Activated CD4-positive, alpha-beta T cell treated with anti-CD3 and anti-CD28 coated beads for 1 hour (primary cell): Measurements from ENCODE around the gene CD46.

Experiments
- DNase-seq: peaks from one replicate; pipeline ENCODE4 v3.0.0-alpha.2; 2020

Gene CD46

DNA sequence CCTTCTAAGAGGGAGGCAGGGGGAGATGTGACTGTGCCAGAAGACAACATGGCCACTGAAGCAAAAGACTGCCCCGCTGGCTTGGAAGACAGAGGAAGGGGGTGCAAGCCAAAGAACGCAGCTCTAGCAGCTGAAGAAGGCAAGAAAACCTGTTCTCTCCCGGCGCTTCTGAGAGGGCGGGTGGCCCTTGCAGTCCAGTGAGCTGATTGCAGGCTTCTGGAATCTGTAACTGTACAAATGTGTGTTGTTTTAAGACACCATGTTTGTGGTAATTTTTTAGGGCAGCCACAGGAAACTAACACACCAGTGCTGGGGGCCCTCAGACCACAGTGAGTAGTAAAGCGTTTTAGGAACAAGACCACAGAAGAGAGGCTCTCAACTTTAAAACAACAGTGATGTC lies 47.0 kb downstream of the CD46 start:
- DNase-seq: no peak

DNA sequence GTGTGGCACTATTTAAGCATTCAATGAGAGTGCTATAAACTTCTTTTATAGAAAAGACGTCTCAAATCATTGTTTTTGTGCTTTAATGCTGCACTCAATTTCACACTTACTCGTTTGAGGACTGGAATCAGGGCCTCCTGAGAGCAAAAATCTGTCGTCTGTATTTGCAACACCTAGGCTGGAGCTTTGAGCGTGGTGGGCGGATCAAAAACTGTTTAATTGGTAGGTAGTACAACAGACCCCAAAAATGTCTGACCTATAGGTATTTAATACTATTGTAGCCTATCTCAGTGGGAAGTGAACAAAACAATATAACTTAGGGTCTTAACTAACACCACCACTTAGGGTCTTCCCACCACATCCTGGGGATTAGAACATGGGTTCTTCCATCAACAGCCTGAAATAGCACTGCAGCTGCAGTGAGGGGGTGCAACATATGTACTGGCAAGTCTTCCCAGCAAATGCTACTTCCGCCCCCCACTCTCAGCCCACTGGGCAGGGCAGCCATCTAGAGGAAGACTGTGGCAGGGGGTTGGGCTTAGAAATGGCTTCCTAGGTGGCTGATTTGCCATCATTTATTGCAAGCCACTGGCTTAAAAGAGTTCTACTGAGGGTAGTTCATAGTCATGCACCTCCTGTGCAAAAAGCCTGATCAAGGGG lies 48.3 kb downstream of the CD46 start:
- no peak for DNase-seq

DNA sequence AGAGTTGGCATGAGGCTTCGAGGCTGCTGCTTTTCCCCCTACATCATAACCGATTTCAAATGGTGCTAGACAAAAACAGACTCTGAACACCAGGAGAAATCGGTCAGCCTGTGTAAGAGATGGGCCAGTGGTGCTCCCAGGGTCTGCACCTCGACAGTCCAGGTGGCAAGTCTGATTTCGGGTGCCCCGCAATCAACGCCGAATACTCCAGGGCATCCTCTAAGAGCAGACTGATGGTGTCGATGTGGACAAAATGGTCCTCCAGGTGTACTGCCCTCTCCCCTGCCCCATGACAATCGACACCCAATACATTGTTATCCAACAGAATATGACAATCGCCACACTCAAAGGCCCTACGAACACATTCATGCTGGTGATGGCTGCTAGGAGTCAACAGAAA lies 50.0 kb downstream of the CD46 start:
- no peak for DNase-seq

DNA sequence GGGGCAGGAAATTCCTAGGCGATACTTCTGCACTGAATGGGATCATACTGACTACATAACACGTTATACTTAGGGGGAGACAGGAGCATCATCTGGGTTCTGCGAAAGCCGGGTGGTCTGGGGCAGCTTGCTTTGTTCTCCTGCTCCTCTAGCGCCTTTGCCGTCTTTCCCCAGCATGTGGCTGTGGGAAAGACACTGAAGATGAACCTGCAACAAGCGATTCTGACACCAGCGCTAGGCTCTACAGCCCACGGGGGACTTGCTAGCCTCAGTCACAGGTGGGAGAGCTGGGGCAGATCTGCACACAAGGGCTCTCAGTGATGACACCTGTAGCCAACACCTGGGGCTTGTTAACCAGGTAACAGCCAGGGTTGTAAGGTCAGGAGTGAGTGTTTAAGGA lies 51.8 kb downstream of the CD46 start:
- DNase-seq: no peak

DNA sequence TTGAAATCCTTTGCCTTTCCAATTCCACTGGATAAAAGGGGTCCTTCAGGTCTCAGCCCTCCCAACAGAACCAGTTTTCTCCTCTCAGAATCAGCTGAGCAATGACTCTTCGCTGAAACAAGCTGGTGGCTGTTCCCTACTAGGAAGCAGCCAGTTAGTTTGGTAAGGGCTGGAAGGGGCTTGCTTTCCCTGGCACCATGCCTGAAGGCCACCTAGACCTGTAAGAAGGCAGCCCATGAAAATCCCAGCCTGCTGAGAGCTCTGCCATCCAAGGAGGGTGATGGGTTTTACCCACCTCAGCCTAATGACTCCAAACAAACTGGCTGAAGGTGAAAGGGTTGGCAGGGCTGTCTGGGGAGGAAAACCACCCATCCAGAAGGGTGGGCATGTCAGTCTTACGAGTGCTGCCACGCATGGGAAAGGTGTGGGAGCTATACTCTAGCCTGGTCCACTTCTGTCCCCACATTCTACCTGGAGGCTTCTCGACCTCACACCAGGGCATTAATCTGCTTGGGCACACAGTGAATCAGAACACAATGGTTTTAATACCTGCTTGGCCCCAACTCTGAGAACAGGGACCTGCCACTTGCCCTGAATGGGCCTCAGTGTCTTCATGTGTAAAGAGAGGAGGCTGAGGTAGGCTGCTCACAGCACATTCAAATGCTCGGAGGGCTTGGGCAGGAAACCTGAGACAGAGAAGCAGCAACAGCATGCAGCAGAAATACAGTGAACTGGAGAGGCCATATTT lies 53.0 kb downstream of the CD46 start:
- no peak for DNase-seq

DNA sequence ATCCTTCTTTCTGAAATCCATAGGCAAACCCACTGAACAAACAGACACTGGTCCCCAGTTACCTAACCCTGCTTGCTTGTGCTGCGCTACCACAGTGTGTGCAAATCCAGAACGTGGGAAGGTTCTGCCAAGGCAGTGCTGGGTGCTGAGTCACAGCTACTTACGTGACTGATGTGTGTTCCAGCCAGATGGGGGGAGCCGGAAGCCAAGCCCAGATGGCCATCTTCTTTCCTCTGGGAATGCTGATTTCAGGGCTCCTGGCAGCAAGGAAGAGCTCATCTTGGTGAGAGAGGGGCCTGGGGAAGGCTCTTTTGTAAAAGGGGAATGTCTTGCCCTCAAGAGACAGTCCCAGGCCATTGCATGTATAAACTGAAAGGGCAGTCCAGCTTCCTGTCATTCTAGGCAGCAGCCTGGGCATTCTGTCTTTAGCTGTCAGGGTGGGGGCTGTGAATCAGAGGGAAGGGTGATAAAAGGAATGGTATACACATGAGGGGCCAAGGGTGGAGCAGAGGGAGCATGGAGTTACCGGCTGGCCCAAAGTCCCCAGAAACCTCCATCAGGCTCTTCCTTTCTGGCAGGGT lies 54.1 kb downstream of the CD46 start:
- DNase-seq: no peak

DNA sequence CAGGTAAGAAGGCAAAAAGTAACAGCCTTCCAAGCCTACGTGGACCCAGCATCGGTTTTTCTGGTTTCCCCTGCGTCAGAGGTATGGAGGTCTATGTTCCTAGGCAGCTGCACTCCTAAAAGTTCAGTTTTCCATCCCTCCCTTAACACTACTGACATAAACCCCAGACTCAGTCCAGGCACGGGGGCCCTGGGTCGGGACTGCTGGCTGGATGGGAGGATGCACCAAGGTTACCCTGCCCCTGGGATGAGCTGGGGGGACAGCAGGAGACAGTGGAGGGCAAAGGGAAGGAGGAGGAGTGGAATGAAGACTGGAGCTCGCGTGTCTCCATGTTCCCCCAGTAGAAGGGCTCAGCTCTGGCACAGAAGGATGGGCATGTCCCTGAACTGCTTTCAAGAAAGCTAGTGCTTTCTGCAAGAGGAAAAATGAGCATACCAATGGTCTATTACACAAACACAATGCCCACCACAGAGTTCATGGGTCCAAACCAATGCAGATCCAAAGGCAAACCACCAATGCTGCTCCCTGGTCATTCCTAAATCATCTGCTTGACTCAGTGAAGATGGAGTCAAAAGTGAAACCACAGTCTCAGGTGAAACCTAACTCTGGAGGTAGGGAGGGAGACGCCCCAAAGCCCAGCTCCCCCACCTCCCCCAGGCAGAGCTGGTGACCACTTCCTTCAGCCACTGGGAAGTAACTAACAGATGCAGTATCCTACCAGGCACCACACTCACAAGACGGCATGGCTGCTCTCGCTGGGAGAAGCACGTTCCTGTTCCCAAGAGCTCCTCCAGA lies 54.9 kb downstream of the CD46 start:
- no peak for DNase-seq

DNA sequence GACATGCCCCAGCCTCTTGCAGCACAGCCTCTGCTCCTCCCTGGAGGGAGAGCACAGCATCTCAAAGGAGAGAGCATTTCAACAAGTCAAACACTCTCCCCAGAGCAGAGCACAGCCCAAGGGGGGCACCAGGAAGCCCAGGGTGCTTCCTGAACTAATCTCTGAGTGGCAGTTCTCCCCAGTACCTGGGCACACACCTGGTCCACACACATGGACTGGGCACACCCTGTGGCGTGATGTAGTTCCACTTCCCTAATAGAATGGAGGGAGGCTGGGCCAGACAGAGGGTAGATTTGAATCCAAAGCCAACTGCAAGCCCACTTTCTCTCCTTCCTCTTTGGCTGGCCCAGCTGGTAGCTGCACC lies 55.5 kb downstream of the CD46 start:
- no peak for DNase-seq

DNA sequence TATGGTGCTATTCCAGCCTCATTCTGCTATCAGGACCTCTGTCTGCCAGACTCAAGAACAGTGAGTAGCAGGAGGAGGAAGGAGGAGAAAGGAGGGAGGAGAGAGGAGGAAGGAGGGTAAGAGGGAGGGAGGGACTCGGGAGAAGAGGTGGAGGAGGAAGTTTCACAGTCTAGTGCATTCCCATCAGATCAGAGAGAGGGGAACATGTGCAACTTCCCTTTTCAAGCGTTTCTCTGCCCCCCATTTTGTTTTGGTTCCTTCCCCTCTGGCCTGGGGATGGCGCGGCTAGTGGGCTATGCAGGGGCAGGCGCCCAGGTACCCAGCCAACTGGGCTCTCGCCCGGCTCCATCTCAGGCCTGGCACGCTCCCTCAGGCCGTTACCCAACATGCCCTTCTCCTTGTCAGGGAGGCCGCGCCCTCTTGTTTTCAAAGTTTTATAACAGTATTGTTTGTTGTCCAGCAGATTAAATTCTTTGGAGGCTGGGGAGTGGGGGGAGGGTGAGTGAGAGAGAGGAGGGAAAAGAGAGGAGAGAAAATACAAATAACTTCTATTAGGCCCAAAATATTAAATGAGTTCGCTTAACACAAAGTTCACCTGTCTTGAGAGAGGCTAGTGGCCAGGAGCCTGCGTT lies 56.0 kb downstream of the CD46 start:
- no peak for DNase-seq

DNA sequence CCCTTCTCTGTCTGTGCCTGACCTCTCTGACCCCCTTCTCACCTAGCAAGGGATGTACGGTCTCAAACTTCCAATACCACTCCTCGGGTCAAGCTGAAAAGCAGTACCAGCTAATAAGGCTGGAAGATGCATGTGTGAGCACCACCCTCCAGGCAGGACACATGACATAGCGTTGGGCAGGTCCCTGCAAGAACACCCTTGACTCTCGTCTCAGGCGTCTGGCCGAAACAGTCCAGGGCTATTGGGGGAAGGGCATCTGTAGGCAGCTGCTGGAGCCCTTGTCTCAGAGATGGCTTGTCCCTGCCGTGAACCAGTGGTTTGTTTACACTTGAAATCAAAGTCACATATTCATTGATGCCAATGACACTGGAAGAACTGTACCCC lies 56.5 kb downstream of the CD46 start:
- no peak for DNase-seq

DNA sequence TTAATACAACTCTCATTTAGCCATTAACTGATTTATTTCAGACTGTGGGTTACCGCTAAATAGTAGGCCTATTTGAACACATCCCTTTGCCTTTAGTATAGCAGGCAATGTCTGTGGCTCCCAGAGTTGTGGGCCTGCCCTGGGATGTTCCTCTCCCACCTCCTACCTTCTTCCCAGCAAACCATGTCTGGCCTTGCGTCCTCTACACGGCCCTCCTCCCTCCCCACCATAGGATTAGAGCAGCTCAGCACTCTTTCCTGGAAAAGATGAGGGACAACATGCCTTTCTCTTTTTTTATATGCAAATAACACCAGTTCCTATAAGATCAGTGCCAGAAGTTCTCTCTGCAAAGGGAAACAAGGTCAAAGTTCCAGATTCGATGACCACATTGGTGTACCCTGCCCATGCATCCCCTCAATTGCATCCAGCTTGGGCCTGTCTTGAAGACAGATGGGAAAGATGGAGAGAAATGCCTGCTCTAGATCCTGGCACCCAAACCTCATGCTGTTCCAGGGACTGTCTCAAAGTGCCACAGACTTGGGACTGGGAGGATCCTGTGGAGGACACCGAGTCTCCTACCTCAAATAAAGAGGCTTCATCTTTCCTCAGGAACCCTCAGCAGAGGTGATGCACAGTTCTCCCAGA lies 57.2 kb downstream of the CD46 start:
- DNase-seq: no peak

DNA sequence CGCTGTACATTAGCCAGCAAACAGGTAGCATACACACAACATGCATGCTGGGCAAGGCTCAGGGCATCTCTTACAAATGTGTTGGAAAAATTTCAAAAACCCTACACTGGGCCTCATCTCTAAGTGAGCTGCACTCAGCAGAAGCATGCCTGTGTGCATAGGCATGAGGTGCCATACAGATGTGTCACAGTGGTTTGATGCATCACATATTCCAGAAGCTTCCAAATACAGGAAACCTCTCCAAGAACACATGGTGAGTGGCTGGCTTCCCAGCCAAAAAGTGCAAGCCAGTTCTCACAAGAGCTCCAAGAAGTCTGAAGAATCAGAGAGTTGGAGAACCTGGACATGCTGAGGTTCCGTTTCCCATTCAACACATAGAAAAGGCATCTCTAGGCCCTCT lies 58.3 kb downstream of the CD46 start:
- no peak for DNase-seq

DNA sequence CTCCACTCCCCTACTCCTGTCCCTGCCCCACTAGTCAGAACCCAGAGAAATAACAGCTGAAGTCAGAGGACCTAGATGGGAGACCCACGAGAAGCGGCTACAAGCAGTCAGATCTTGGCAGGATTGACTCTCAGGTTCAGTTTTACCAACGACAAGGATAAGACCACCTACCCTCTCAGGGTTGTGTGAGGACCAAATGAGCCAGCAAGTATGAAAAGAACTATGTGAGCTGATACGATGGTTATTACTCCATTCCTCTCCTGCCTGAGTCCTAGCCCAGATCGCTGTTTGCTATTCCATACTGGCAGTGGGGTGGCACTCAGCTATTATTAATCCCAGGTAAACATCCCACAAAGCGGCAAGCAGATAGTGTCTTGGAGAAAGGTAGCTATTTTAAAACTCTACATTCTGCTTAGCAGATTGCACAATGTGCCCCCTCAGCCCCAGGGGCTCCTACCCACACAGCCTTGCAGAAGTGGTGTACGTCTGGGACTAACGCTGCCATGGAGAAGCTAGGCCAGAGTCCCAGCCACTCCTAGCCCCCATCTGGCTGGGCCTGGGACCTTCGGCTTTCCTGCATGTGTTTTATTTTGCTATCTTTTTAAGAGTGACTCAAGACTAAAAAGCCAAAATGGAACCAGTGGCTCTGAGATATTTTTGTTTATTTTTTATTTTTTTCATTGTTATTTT lies 58.9 kb downstream of the CD46 start:
- no peak for DNase-seq

DNA sequence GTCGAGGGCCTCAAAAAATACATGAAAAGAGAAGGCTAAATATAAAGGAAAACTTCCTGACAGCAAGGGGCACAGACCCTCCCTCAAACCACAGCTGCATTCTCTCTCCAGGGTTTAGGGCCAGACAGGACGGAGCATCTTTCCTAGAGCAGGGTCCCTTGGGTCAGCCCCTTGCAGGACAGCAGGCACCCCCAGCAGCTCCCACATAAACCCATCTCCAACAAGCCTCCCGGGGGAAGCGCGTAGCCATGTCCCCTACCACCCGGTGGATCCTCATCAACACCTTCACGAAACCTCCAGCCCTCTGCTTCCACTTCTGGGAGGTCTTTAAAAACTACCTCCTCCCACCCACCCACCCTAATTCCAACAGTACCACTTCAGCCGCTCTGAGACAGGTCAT lies 59.5 kb downstream of the CD46 start:
- no peak for DNase-seq

DNA sequence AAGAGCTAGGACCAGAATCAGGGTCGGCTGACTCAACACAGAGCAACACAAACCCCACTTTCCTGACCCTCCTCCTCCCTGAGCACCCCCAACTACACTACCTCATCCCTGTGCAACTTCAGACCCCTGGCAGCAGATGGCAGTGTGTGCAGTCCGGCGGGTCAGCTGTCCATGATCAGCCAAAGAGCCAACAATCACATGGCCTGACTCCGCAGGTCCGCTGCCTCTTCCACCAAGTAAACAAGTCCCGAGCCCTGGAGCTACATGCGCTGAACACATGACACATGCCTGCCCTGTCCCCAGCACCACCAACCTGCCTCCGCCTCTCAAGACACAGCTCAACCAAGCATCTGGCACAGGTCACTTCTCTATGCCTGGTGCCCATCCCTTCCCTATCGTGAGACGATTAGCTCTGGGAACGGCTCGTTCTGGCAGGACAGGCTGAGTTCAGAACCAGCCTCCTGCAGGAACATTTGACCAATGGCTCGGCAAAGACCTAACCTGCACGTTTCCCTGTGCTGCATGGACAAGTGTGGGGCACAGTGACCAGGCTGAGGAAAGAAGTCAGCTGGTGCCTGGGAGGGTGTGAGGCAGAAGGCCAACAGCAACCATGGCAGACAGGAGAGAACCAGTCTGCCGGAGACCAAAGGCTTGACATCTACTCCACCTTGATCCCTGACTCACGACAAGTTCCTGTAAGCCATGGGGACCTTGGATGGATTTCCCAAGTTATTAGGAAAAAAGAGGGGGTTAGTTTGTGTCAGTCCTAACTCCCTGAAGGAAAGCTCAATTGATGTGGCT lies 60.3 kb downstream of the CD46 start:
- DNase-seq: no peak

DNA sequence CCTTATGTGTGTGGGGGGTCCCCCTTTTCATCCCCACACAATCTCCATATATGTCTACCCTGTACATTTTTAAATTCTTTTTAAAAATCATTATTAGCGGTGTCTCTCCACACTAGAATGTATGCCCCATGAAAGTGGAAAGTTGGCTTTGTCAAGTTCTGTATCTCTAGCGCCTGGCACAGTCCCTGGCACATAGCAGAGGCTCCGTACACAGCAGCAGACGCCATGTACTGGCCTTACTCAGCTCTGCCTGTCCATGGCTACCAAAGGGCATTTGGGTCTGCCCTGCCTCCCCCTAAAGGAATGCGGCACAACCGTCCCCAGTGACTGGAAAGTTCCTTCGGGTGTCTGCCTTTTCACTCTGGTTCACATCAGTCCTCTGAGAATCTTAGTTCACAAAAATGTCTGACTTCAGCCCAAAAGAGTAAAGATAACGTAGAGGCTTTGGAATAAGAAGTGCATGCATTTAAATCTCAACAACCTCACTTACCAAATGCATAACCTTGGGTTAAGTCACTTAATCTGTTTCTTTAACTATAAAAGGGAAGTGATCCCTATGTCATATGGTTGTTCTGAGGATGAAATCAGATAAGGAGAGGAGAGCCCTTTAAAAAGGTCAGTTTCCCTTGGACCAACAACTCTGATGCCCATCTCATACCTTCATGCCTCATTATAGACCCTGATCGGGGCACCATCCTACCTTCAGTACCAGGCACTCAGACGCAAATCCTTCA lies 61.1 kb downstream of the CD46 start:
- no peak for DNase-seq

DNA sequence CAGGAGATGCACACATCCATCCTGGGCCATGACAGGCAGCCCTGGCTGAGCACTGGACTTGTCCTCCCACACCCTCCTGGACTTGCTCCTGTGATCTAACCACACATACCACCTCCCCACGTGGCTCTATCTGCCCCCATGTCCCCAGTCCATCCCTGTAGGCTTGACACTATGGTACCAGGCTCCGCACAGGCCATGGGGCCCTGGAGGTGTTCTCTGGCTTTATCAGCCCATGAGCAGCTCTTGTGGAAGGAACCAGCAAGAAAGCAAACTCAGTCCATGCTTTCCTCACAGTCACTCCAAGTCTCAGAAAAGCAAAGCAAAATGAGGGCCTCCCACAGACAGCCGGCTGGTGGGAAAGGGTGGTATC lies 61.6 kb downstream of the CD46 start:
- DNase-seq: no peak

DNA sequence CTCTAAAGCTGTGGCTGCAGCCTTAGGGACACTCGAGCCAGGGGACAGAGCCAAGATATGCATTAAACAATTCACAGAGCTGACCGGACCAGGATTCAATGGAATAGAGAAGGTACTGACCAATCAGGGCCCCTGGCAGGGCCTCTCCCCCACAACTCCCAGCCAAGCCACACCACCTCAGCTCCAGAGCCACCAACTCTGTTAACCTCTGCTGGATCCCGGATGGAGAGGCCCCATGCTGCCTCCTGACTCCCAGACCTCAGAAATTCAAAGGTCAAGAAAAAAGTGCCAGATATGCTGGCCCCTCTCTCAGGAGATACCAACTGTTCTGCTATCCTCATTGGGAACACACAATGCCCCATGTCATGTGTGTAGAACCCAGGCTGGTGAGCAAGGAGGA lies 62.1 kb downstream of the CD46 start:
- DNase-seq: no peak

DNA sequence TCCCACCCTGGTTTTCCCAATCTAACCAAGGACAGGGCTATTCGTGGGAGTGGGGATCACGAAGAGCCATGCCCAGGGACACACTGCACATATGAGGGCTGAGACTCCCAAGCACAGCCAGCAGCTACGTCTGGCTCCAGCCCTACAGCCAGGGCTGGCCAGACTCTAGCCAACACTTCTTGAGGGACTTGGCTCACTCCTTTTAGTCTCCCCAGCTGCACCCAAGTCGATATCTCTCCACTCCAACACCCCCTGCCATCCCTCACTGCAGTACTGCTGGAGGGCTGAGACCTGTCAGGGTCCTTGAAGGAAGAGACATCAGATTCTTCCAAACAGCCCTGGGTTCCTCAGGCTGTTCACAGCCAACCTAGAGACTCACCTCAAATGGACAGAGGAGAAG lies 62.6 kb downstream of the CD46 start:
- no peak for DNase-seq

DNA sequence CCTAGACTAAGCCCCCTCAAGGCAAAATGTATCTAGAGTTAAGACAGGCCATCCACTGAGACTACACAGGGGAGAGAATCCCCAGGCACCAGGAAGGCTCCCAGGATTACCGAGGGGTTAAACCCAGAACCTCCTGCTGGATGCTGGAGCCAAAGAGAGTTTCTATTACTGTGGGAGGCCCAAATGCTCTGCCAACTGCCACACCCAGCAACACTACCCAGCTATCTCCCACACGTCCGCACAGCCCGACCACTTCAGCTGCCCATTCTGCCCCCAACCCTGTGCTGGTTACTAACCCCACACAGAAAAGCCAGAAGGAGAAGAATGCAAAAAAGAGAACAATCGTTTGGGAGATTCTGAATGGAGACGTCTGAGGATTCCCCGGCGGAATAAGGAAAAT lies 63.6 kb downstream of the CD46 start:
- DNase-seq: no peak

DNA sequence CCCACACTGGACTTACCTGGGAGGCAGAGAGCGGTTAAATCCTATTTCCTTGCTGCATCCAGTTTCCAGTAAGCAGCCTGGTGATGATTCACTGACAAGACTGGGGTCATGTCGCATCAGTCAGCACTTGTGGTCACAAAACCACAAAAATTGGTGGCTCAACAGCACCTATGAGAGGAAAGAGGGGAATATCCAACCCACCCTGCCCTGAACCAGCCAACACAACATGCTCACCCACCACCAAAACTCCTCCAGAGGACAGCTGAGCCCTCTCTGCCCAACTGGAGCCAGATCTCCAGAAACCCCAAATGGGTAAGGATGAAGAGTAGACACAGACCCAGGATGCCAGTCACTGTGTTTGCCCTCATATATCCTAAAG lies 64.0 kb downstream of the CD46 start:
- DNase-seq: no peak
